GM21576 (cell line): ENCODE measurements around the gene LRRC75A.
A peak's percentile ranks its signal among the peaks of the same experiment; 100 is the strongest.
"Not testable (repeated sequence)": the region's sequence is repeated elsewhere in the genome, so short reads cannot be mapped to it uniquely, and the experiment has no call there.

Source experiments
- ATAC-seq: cut with Tn5 transposase; IDR thresholded peaks from one replicate; pipeline ENCODE4 v1.9.1; 2021; ENCODE audit warnings: mild to moderate bottlenecking, moderate library complexity; ENCODE audit not compliant: unreplicated experiment

LRRC75A gene

GRCh38 chr17:16491703-16492612 lies at the start of gene LRRC75A:
Gene LRRC75A (minus strand): TSS chr17:16492193. CDS start chr17:16491990, 203 bp downstream.
- no peak for ATAC-seq

- no peak for ATAC-seq
Measured at GRCh38 chr17:16537130-16537458, 45.1 kb upstream of the LRRC75A start.

GRCh38 chr17:16534236-16534635 lies 42.2 kb upstream of the LRRC75A start:
- ATAC-seq: no peak

- ATAC-seq: no peak
Measured at GRCh38 chr17:16529906-16530305, 37.9 kb upstream of the LRRC75A start.

- no peak for ATAC-seq
Measured at GRCh38 chr17:16527298-16527697, 35.3 kb upstream of the LRRC75A start.

- ATAC-seq: not testable (repeated sequence)
Measured at GRCh38 chr17:16525556-16525955, 33.6 kb upstream of the LRRC75A start.

GRCh38 chr17:16521070-16521727 lies 29.2 kb upstream of the LRRC75A start:
- ATAC-seq: peak; percentile 70

GRCh38 chr17:16519021-16519420 lies 27.0 kb upstream of the LRRC75A start:
- ATAC-seq: no peak

- no peak for ATAC-seq
Measured at GRCh38 chr17:16517477-16517876, 25.5 kb upstream of the LRRC75A start.

- no peak for ATAC-seq
Measured at GRCh38 chr17:16516594-16517051, 24.6 kb upstream of the LRRC75A start.

GRCh38 chr17:16515933-16516332 lies 23.9 kb upstream of the LRRC75A start:
- ATAC-seq: no peak

- ATAC-seq: no peak
Measured at GRCh38 chr17:16513873-16514272, 21.9 kb upstream of the LRRC75A start.

GRCh38 chr17:16512011-16512410 lies 20.0 kb upstream of the LRRC75A start:
- ATAC-seq: no peak

GRCh38 chr17:16511593-16511992 lies 19.6 kb upstream of the LRRC75A start:
- ATAC-seq: no peak

- ATAC-seq: no peak
Measured at GRCh38 chr17:16507918-16508533, 16.0 kb upstream of the LRRC75A start.

- ATAC-seq: no peak
Measured at GRCh38 chr17:16506188-16506587, 14.2 kb upstream of the LRRC75A start.

- no peak for ATAC-seq
Measured at GRCh38 chr17:16504984-16505383, 13.0 kb upstream of the LRRC75A start.

GRCh38 chr17:16496820-16497489 lies 5.0 kb upstream of the LRRC75A start:
- no peak for ATAC-seq

- ATAC-seq: no peak
Measured at GRCh38 chr17:16495980-16496819, 4.2 kb upstream of the LRRC75A start.

GRCh38 chr17:16495561-16495960 lies 3.6 kb upstream of the LRRC75A start:
- no peak for ATAC-seq
